HG02642 (cell line): ENCODE data around the gene ECD.
"Not testable (repeated sequence)": the region's sequence is repeated elsewhere in the genome, so short reads cannot be mapped to it uniquely, and the experiment has no call there.

Source experiments
- ATAC-seq: cut with Tn5 transposase; IDR thresholded peaks from one replicate; pipeline ENCODE4 v1.9.1; 2021; ENCODE audit warnings: mild to moderate bottlenecking; ENCODE audit not compliant: unreplicated experiment, poor library complexity

The ECD gene

DNA sequence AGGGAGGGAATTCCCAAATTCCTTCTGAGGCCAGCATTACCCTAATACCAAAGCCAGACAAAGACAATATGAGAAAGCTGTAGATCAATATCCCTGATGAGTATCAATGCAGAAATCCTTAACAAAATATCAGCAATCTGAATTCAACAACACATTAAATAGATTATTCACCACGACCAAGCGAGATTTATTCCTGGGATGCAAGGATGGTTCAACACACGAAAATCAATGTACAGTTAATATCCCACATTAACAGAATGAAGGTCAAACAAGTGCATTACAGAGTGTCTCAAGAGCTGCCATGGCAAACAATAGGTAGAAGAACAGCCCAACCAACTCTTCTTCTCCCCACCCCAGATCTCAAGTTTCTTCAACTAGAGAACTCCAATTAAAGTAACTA is 6.1 kb downstream of the ECD start:
- no peak for ATAC-seq

DNA sequence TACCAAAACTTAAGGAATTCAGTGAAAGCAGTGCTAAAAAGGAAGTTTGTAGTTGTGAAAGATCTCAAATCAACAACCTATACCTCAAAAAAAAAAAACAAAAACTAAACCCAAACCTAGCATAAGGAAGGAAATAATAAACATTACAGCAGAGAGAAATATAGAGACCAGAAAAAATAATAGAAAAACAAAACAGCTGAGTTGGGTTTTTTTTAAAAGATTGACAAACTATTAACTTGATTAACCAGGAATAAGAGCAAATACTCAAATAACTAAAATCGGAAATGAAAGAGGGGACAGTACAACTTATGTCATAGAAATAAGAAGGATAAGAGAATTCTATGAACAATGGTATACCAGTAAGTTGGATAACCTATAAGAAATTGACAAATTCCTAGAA is 6.7 kb downstream of the ECD start:
- ATAC-seq = no peak

DNA sequence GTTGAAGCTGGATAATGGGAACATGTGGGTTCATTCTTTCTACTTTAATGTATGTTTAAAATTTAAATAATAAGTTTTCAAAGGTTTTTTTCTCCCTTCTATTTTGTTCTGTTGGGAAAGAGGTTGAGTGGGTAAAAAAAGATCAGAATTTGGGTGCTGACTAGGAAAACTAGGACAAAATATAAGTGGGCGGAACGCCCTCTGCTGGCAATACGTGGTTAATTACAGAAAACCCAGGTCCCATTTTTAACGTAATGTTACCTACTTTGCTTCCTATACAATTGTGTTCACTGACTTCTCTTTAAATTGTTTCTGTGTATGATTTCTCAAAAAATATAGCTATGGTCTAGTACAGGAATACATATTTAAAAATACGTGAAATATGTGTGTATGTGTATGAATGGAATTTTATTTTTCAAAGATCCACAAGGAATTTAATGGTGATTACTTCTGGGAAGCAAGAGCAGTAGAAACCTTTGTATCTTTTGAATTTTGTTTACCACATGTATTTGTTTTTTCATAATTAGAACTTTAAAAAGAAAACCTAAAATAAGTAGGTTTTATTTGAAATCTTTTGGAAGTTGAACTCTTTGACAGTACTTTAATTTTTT is 8.7 kb downstream of the ECD start:
- ATAC-seq = no peak

- no peak for ATAC-seq
These were observed 11.8 kb downstream of the ECD start for GRCh38 chr10:73156054-73156453.

DNA sequence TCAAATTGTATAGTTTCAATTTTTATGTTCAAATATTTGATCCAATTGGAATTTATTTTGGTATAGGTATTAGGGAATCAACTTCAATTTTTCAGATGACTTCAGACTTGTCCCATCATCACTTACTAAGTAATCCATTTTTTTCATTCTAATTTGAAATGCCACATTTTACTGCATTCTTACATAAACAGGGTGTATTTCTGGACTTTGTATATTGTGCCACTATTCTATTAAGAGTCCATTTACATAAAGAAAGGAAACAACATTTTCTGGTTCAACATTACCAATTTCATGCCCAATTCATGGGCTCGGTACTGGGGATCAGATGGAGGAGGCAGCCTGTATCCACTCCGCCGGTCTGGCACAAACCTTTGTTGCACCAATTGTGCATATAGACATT is 15.8 kb downstream of the ECD start:
- no peak for ATAC-seq

DNA sequence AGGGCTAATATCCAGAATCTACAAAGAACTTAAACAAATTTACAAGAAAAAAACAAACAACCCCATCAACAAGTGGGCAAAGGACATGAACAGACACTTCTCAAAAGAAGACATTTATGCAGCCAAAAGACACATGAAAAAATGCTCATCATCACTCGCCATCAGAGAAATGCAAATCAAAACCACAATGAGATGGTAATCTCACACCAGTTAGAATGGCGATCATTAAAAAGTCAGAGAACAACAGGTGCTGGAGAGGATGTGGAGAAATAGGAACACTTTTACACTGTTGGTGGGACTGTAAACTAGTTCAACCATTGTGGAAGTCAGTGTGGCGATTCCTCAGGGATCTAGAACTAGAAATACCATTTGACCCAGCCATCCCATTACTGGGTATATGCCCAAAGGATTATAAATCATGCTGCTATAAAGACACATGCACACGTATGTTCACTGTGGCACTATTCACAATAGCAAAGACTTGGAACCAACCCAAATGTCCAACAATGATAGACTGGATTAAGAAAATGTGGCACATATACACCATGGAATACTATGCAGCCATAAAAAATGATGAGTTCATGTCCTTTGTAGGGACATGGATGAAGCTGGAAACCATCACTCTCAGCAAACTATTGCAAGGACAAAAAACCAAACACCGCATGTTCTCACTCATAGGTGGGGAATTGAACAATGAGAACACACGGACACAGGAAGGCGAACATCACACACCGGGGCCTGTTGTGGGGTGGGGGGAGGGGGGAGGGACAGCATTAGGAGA is 17.0 kb downstream of the ECD start:
- not testable (repeated sequence) for ATAC-seq

DNA sequence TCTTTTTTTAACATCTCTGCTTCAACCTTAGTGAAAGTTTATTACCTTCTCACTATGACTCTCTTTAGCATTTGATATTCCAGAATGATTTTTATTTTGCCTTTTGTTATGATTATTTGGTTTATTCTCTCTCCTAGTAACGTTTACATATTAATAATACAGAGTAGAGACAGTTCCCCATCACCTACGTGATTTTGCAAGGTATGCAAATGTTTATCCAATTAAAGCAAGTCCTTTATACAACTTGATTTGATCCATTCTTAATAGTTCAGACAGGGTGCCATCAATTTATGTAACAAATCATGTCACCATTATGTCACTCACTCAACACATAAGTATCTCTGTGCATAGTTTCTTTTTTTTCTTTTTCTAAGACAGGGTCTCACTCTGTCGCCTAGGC is 26.2 kb downstream of the ECD start:
- ATAC-seq = no peak

DNA sequence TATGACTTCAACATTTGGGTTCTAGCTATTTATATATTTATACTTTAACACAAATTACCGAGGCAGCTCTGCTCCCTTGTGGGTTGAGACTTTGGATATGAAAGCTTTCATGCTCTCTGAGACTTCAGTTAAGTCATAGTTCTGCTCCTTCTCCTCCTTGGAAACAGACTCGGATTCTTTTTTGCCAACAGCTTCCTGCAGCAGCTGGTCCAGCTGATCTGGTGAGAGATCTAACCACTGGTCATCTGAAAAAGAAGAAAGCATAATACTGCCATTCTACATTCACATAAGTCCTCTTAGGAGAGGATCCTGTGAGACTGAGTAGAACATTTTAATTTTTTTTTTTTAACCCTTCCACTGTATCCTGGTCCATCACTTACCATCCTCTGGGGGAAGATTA is 28.6 kb downstream of the ECD start:
- no peak for ATAC-seq

- ATAC-seq = no peak
These were observed 31.2 kb downstream of the ECD start for GRCh38 chr10:73136627-73137026.

DNA sequence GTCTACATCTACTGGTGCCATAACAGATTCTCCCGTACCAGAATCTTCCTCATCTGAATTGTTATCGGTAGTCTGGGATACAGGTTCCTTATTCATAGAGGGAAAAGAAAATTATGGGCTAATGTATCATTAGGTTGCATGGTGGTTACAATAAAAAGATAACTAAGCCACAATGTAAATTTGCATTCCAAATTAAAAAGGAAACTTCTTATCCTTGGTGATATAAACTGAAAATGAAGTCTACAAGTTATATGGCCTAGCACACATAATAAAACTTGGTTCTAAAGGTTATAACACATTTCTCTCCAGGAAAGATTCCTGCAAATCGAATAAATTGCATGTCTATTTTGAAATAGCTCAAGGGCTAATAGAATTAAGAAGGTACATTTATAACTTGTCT is 33.1 kb downstream of the ECD start:
- ATAC-seq = no peak

GRCh38 chr10:73131913-73132686 is 35.7 kb downstream of the ECD start:
- ATAC-seq = no peak

DNA sequence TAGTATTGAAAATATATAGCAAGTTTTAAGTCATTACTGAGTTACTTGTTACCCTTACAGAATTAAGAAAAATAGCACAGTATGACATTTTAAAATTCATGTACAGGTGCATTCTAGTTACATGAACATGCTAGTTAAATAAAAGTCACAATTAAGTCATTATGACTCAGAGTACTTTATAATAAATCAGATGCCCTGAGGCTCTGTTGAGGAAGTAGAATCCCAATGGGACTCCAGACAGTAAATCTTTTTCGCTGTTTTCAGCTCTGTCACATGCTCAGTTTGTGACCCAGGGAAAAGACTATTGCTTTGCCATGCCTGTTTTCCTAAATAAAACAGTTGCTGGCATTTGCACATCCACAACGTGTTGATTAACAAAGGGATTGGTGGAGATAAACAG is 36.5 kb downstream of the ECD start:
- no peak for ATAC-seq

- no peak for ATAC-seq
These were observed 41.5 kb downstream of the ECD start for GRCh38 chr10:73126343-73126742.

DNA sequence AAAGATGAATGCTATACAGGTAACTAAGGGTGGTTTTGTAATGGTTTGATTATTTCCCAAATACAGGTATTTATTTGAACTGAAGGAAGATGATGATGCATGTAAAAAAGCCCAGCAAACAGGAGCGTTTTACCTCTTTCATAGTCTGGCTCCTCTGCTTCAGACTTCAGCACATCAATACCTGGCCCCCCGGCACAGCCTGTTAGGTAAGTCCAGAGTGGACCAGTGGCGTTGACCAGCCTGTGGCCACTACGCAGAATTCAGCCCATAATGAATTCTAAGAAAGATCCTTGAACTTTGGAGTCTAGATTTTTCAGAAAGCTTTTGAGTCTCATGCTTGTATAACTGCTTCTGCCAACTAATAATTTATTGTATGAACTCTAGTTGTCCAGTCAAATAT is 47.9 kb downstream of the ECD start:
- ATAC-seq = no peak

DNA sequence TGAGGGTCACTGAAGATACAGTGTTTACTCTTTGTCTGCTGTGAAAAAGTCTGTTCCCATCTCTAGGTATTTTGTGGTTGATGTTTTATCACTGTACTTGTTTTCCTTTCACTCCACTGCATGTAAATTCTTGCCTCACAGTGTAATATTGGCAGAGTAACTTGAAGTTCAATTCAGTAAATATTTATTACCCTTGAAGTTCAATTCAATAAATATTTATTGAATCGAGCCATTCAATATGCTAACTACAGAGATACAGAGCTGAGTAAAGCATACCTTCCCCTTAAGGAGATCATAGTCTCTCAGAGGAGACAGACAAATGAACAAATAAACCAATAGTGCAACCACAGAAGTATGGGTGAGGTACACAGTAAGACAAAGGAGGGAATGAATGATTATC is 48.4 kb downstream of the ECD start:
- no peak for ATAC-seq

GRCh38 chr10:73117976-73118743 is 49.6 kb downstream of the ECD start:
- ATAC-seq = peak; percentile 77

- ATAC-seq = no peak
These were observed 51.8 kb downstream of the ECD start for GRCh38 chr10:73116017-73116416.

- ATAC-seq = no peak
These were observed 54.3 kb downstream of the ECD start for GRCh38 chr10:73113551-73113950.

- not testable (repeated sequence) for ATAC-seq
These were observed 55.8 kb downstream of the ECD start for GRCh38 chr10:73112032-73112431.

GRCh38 chr10:73110345-73110849 is 57.4 kb downstream of the ECD start, which contains the start of gene NUDT13:
NUDT13 (plus strand) TSS chr10:73110455; CDS start chr10:73114366, 3,911 bp downstream.
- peak; percentile 83 for ATAC-seq
